Upper lobe of left lung (tissue), 6 donors: ENCODE results near the gene PKIB. TPM values are rescaled to one million over a fixed set of nuclear protein-coding genes. Genes with fewer than 3 reads are reported as not detected.

Experiments
- ATAC-seq, 2 donors: fragments of 200-7000 bp; cut with Tn5 transposase; one replicate each; pipeline ENCODE4 v1.9.1; 2022; ENCODE audit warnings: mild to moderate bottlenecking in 2 of 2, moderate library complexity in 2 of 2; ENCODE audit not compliant: low FRiP score in 2 of 2
- DNase-seq, 2 donors: peaks; one replicate each; pipeline ENCODE4 v3.0.0-alpha.2; 2019 to 2020
- H3K27ac ChIP-seq, 4 donors: fragments of 200-600 bp; sonication (generic); one replicate each; pipeline ENCODE4 v1.5.1; 2016 to 2019
- H3K27me3 ChIP-seq, 4 donors: fragments of 200-600 bp; sonication (generic); one replicate each; pipeline ENCODE4 v1.5.1; 2017 to 2019
- H3K36me3 ChIP-seq, 4 donors: fragments of 200-600 bp; sonication (generic); one replicate each; pipeline ENCODE4 v1.5.1; 2016 to 2019
- H3K4me1 ChIP-seq, 4 donors: fragments of 200-600 bp; sonication (generic); one replicate each; pipeline ENCODE4 v1.5.1; 2018 to 2019
- H3K4me3 ChIP-seq, 4 donors: fragments of 200-600 bp; sonication (generic); one replicate each; pipeline ENCODE4 v1.5.1; 2017 to 2019; ENCODE audit warnings: mild to moderate bottlenecking in 2 of 4, moderate library complexity in 1 of 4
- H3K9me3 ChIP-seq, 4 donors: fragments of 200-600 bp; sonication (generic); one replicate each; pipeline ENCODE4 v1.5.1; 2018 to 2019
- CTCF ChIP-seq, 6 experiments: fragments of 450-650 bp in 4 of 6; fragments of 200-600 bp in 2 of 6; sonication (generic) in 2 of 6; IDR thresholded peaks; one replicate each; pipeline ENCODE4 v1.5.1; 2016 to 2019; ENCODE audit warnings: antibody characterized with exemption in 6 of 6
- EP300 ChIP-seq, 4 donors: sonication (generic); formaldehyde crosslinking; IDR thresholded peaks; one replicate each; pipeline ENCODE4 v1.5.1; 2017; ENCODE audit warnings: antibody characterized with exemption in 4 of 4, control low read depth in 2 of 4
- POLR2A ChIP-seq, 4 donors: fragments of 450-650 bp; IDR thresholded peaks; one replicate each; pipeline ENCODE4 v1.5.1; 2016 to 2017; ENCODE audit warnings: antibody characterized with exemption in 4 of 4, mild to moderate bottlenecking in 2 of 4
- POLR2AphosphoS5 ChIP-seq, 2 donors: sonication (generic); formaldehyde crosslinking; IDR thresholded peaks; one replicate each; pipeline ENCODE4 v1.5.1; 2017; ENCODE audit warnings: antibody characterized with exemption in 2 of 2
- WGBS, 2 donors: methylation state at CpG; one replicate each; pipeline ENCODE4 v1.1.5; 2017 to 2018; 5-methylcytosine and 5-hydroxymethylcytosine counted together
- total RNA-seq, 6 donors: library from RNA; depleted of rRNA in 4 of 6; stranded (reverse); fragments of >200 nt in 4 of 6; gene quantifications; one replicate each; pipeline versions ENCODE4 v1.1.0 to v1.2.1, GENCODE V29; 2016 to 2021
- donor health status: DM: no; HTN: no; CAD: no; lungs with moderate emphysema.
- donor health status: DM: no; HTN: yes; CAD: no; lungs with severe emphysema.

PKIB gene
- total RNA-seq, 6 donors from 2014 or later, result 1.0 to 16.1 (median 3.5) TPM; not detected in 1

- 69 to 87% methylated on average over 2 of the region's 2 CpGs for WGBS, 2 donors
- Histone ChIP-seq H3K27ac (no peak overlapping the region), H3K36me3 (no peaks in the 10 kb centered on the region), H3K27me3 (no peaks in the 10 kb centered on the region), H3K4me3 (no peak overlapping the region), H3K4me1 (no peaks in the 10 kb centered on the region), H3K9me3 (no peaks in the 10 kb centered on the region)
- TF ChIP-seq POLR2AphosphoS5 (IDR thresholded peaks at IDR 0.05), result no peak
- no peak for TF ChIP-seq POLR2A (IDR thresholded peaks at IDR 0.05)
- TF ChIP-seq EP300 (IDR thresholded peaks at IDR 0.05), result no peak
- TF ChIP-seq CTCF (IDR thresholded peaks at IDR 0.05), result no peak
- DNase-seq, result no peak
- ATAC-seq, result no peak
These were observed 42.9 kb downstream of the PKIB start for GRCh38 chr6:122653094-122653493.

DNA sequence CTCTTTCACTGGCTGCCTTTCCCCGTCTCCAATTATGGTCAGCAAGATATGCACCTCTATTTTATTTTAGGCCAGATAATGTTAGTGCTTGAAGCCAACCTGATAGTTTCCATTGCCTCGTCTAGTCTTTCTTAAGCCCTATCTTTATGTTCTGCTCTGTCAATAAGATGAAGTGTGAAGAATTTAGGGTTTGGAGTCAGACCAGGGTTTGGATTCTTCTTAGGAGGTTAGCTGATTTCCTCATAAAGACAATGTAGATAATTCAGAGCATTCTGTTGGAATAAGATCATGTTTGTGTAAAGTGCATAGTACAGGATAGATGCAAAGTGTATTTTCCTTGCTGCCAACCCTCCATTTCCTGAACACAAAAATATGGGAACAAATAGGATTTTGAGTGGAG, 43.8 kb downstream of the PKIB start:
- Histone ChIP-seq H3K9me3 (no peaks in the 10 kb centered on the region), H3K4me3 (no peak overlapping the region), H3K27ac (no peak overlapping the region), H3K36me3 (no peaks in the 10 kb centered on the region), H3K4me1 (no peaks in the 10 kb centered on the region), H3K27me3 (no peaks in the 10 kb centered on the region)
- TF ChIP-seq CTCF (IDR thresholded peaks at IDR 0.05), result no peak
- no peak for TF ChIP-seq POLR2AphosphoS5 (IDR thresholded peaks at IDR 0.05)
- TF ChIP-seq POLR2A (IDR thresholded peaks at IDR 0.05), result no peak
- no peak for TF ChIP-seq EP300 (IDR thresholded peaks at IDR 0.05)
- ATAC-seq (no peak), DNase-seq (no peak)
- 70 to 71% methylated on average over 2 of the region's 2 CpGs for WGBS, 2 donors

DNA sequence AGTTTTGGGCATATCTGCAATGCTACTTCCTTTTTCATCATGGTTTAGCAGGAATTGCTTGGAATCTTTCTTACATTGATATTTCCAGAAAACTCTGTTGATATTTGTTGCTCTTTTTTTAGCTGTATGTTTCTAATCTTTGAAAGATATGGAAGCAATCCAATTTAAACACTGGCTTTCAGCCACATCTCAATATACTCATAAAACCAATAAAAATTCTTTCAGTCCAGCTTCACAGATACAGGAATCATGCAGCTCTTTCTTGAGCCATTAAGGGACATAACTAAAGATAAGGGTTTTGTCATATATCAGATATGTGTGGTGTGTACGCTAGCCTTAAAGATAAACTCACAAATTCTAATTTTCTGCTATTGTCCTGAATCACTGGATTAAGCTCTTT, 47.4 kb downstream of the PKIB start:
- Histone ChIP-seq H3K36me3 (no peaks in the 10 kb centered on the region), H3K4me1 (no peaks in the 10 kb centered on the region), H3K27me3 (no peaks in the 10 kb centered on the region), H3K9me3 (no peaks in the 10 kb centered on the region), H3K27ac (no peak overlapping the region), H3K4me3 (no peak overlapping the region)
- no peak for DNase-seq
- 70 to 76% methylated on average over 1 of the region's 1 CpG for WGBS, 2 donors
- no peak for ATAC-seq
- TF ChIP-seq CTCF (IDR thresholded peaks at IDR 0.05), result no peak
- TF ChIP-seq POLR2AphosphoS5 (IDR thresholded peaks at IDR 0.05), result no peak
- no peak for TF ChIP-seq POLR2A (IDR thresholded peaks at IDR 0.05)
- TF ChIP-seq EP300 (IDR thresholded peaks at IDR 0.05), result no peak

GRCh38 chr6:122660296-122660695, 50.1 kb downstream of the PKIB start:
- 71 to 80% methylated on average over 3 of the region's 3 CpGs for WGBS, 2 donors
- Histone ChIP-seq H3K9me3 (no peaks in the 10 kb centered on the region), H3K4me1 (no peaks in the 10 kb centered on the region), H3K4me3 (no peak overlapping the region), H3K27ac (no peak overlapping the region), H3K36me3 (no peaks in the 10 kb centered on the region), H3K27me3 (no peaks in the 10 kb centered on the region)
- TF ChIP-seq POLR2AphosphoS5 (IDR thresholded peaks at IDR 0.05) (no peak), POLR2A (IDR thresholded peaks at IDR 0.05) (no peak), CTCF (IDR thresholded peaks at IDR 0.05) (no peak), EP300 (IDR thresholded peaks at IDR 0.05) (no peak)
- no peak for ATAC-seq
- DNase-seq, result no peak

DNA sequence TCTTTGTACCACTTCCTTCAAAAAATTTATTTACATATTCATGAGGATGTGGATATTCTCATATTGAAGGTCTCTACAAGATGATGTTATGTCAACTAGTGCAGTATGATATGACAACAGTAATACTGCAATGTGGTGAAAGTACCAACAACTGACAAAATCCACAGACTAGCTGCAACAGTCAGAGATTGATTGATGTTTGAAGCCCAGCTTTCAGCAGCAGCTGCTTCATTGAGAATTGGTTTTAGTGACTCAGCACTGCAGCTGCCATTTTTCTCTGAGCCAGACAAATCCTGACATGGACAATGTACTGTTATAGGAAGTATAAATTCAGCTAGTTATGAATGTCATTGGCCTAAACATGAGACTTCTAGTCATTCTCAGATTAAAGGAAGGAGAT, 53.8 kb downstream of the PKIB start:
- Histone ChIP-seq H3K9me3 (no peaks in the 10 kb centered on the region), H3K27ac (no peak overlapping the region), H3K4me3 (no peak overlapping the region), H3K4me1 (no peaks in the 10 kb centered on the region), H3K36me3 (no peaks in the 10 kb centered on the region), H3K27me3 (no peaks in the 10 kb centered on the region)
- DNase-seq (no peak), ATAC-seq (no peak)
- TF ChIP-seq POLR2AphosphoS5 (IDR thresholded peaks at IDR 0.05) (no peak), CTCF (IDR thresholded peaks at IDR 0.05) (no peak), POLR2A (IDR thresholded peaks at IDR 0.05) (no peak), EP300 (IDR thresholded peaks at IDR 0.05) (no peak)
